H1 (cell line): Measurements from ENCODE around the gene CKS1B. TPM values are rescaled to one million over a fixed set of nuclear protein-coding genes. Genes with fewer than 3 reads are reported as not detected.

Experiments
- CREB1 ChIP-seq: IDR thresholded peaks from 2 replicates; pipeline ENCODE4 v1.6.1; 2012; ENCODE audit warnings: inconsistent platforms
- CTBP2 ChIP-seq: IDR thresholded peaks from 2 replicates; pipeline ENCODE4 v1.7.0; 2011; ENCODE audit warnings: borderline replicate concordance, mild to moderate bottlenecking, moderate library complexity, mixed read lengths, low read length; ENCODE audit not compliant: insufficient read depth, insufficient read length
- GABPA ChIP-seq: IDR thresholded peaks from 2 replicates; pipeline ENCODE4 v1.6.1; 2011; ENCODE audit warnings: mild to moderate bottlenecking, low read length, moderate library complexity, borderline replicate concordance; ENCODE audit not compliant: insufficient read depth
- KDM1A ChIP-seq: fragments of 200-600, 300-600 bp; sonication (generic); IDR thresholded peaks from 2 replicates; pipeline ENCODE4 v1.7.1; 2016; ENCODE audit warnings: mild to moderate bottlenecking, low read length, borderline replicate concordance
- polyA plus RNA-seq, 7 experiments: library from polyadenylated mRNA; depleted of rRNA in 3 of 7; stranded (reverse) in 5 of 7; unstranded in 2 of 7; fragments of >200 nt in 5 of 7; fragments of 200-250 nt in 2 of 7; gene quantifications; 1 replicate in 5 of 7; 2 replicates in 1 of 7; 4 replicates in 1 of 7; pipeline versions ENCODE4 v1.2.1 to v1.2.3, GENCODE V29; 2011 to 2013; ENCODE audit warnings: missing spikeins in 2 of 7, mixed read lengths in 2 of 7
- total RNA-seq: library from RNA; stranded (reverse); fragmentation: NEBNext Ultra II Directional; extraction: Animal tissue kit (Norgen Biotek cat#: 25700); gene quantifications from 2 replicates; pipeline ENCODE4 v1.2.1, GENCODE V29; 2021

CKS1B gene
- total and polyA plus RNA-seq, 2 of the 8 experiments (the other 6 are each of a cell fraction or from before 2014, with no cell fraction given): 294 to 1,025 TPM

DNA sequence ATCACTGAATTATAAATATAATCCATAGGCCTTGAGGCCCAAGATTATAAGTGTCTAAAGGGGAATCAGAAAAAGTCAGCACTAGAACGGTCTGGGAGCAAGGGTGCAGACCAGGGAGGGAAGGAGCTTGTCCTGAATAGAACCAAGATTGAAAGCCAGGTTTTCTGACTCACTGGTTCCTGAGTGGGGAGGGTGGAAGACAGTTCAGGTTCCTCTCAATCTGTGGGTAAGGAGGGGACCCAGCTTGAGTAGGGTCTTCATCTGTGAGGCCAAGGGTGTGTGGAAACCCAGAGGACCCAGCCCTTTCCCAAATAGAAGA is 19.7 kb downstream of the CKS1B start (continued):
- TF ChIP-seq CTBP2 (no peak), KDM1A (no peak), CREB1 (no peak), GABPA (no peak)
